Measurements from ENCODE around the gene SVOP.

DNA sequence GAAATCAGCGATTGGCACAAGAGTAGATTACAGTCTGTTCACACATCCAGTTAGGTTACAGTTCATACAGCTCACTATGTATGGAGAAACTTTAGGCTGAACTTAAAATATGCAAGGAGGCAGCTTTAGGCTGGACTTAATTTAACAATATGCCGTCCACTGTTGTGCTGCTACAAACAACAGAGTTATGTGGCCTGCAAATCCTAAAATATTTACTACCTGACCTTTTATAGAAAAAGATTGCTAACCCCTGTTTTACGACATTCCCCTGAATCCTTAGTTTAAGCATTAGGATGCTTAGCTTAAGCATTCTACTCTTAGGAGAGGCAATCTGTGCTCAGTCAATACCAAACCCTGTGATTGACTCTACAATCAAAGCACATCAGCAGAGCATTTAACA, 90.1 kb downstream of the SVOP start:
- TF ChIP-seq POLR2AphosphoS5 (IDR thresholded peaks at IDR 0.05; ENCODE audit: low read depth), result no peak
- no peak for TF ChIP-seq CTCF (conservative IDR thresholded peaks at IDR 0.05; ENCODE audit: low read depth in 2 of 2)
- no peak for TF ChIP-seq REST (IDR thresholded peaks at IDR 0.05; ENCODE audit: unreplicated experiment)
- TF ChIP-seq EZH2 (IDR thresholded peaks at IDR 0.05; ENCODE audit: low read depth, unreplicated experiment), result no peak
- no peak for TF ChIP-seq EZH2phosphoT487 (IDR thresholded peaks at IDR 0.05; ENCODE audit: unreplicated experiment)
- no peak for TF ChIP-seq CREB1 (CRISPR knock-in tag; IDR thresholded peaks at IDR 0.05; ENCODE audit: low read depth)
- no peak for TF ChIP-seq JUNB (IDR thresholded peaks at IDR 0.05; ENCODE audit: unreplicated experiment)
- TF ChIP-seq, protein P1, sequence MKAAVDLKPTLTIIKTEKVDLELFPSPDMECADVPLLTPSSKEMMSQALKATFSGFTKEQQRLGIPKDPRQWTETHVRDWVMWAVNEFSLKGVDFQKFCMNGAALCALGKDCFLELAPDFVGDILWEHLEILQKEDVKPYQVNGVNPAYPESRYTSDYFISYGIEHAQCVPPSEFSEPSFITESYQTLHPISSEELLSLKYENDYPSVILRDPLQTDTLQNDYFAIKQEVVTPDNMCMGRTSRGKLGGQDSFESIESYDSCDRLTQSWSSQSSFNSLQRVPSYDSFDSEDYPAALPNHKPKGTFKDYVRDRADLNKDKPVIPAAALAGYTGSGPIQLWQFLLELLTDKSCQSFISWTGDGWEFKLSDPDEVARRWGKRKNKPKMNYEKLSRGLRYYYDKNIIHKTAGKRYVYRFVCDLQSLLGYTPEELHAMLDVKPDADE (IDR thresholded peaks at IDR 0.05), result no peak
- no peak for TF ChIP-seq NANOG (IDR thresholded peaks at IDR 0.05; ENCODE audit: borderline replicate concordance)
- no peak for TF ChIP-seq STAT1 (IDR thresholded peaks at IDR 0.05; ENCODE audit: unreplicated experiment)
- no peak for TF ChIP-seq ZNF114 (CRISPR knock-in tag; IDR thresholded peaks at IDR 0.05)
- TF ChIP-seq ZNF331 (CRISPR knock-in tag; IDR thresholded peaks at IDR 0.05; ENCODE audit: low read depth), result no peak
- TF ChIP-seq, protein P2, sequence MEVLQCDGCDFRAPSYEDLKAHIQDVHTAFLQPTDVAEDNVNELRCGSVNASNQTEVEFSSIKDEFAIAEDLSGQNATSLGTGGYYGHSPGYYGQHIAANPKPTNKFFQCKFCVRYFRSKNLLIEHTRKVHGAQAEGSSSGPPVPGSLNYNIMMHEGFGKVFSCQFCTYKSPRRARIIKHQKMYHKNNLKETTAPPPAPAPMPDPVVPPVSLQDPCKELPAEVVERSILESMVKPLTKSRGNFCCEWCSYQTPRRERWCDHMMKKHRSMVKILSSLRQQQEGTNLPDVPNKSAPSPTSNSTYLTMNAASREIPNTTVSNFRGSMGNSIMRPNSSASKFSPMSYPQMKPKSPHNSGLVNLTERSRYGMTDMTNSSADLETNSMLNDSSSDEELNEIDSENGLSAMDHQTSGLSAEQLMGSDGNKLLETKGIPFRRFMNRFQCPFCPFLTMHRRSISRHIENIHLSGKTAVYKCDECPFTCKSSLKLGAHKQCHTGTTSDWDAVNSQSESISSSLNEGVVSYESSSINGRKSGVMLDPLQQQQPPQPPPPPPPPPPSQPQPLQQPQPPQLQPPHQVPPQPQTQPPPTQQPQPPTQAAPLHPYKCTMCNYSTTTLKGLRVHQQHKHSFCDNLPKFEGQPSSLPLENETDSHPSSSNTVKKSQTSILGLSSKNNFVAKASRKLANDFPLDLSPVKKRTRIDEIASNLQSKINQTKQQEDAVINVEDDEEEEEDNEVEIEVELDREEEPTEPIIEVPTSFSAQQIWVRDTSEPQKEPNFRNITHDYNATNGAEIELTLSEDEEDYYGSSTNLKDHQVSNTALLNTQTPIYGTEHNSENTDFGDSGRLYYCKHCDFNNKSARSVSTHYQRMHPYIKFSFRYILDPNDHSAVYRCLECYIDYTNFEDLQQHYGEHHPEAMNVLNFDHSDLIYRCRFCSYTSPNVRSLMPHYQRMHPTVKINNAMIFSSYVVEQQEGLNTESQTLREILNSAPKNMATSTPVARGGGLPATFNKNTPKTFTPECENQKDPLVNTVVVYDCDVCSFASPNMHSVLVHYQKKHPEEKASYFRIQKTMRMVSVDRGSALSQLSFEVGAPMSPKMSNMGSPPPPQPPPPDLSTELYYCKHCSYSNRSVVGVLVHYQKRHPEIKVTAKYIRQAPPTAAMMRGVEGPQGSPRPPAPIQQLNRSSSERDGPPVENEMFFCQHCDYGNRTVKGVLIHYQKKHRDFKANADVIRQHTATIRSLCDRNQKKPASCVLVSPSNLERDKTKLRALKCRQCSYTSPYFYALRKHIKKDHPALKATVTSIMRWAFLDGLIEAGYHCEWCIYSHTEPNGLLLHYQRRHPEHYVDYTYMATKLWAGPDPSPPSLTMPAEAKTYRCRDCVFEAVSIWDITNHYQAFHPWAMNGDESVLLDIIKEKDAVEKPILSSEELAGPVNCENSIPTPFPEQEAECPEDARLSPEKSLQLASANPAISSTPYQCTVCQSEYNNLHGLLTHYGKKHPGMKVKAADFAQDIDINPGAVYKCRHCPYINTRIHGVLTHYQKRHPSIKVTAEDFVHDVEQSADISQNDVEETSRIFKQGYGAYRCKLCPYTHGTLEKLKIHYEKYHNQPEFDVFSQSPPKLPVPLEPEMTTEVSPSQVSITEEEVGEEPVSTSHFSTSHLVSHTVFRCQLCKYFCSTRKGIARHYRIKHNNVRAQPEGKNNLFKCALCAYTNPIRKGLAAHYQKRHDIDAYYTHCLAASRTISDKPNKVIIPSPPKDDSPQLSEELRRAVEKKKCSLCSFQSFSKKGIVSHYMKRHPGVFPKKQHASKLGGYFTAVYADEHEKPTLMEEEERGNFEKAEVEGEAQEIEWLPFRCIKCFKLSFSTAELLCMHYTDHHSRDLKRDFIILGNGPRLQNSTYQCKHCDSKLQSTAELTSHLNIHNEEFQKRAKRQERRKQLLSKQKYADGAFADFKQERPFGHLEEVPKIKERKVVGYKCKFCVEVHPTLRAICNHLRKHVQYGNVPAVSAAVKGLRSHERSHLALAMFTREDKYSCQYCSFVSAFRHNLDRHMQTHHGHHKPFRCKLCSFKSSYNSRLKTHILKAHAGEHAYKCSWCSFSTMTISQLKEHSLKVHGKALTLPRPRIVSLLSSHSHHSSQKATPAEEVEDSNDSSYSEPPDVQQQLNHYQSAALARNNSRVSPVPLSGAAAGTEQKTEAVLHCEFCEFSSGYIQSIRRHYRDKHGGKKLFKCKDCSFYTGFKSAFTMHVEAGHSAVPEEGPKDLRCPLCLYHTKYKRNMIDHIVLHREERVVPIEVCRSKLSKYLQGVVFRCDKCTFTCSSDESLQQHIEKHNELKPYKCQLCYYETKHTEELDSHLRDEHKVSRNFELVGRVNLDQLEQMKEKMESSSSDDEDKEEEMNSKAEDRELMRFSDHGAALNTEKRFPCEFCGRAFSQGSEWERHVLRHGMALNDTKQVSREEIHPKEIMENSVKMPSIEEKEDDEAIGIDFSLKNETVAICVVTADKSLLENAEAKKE (CRISPR knock-in tag; IDR thresholded peaks at IDR 0.05), result no peak

Data from GM23338 (cell line).